Measurements from ENCODE around the gene VPS45.

Gene VPS45

DNA sequence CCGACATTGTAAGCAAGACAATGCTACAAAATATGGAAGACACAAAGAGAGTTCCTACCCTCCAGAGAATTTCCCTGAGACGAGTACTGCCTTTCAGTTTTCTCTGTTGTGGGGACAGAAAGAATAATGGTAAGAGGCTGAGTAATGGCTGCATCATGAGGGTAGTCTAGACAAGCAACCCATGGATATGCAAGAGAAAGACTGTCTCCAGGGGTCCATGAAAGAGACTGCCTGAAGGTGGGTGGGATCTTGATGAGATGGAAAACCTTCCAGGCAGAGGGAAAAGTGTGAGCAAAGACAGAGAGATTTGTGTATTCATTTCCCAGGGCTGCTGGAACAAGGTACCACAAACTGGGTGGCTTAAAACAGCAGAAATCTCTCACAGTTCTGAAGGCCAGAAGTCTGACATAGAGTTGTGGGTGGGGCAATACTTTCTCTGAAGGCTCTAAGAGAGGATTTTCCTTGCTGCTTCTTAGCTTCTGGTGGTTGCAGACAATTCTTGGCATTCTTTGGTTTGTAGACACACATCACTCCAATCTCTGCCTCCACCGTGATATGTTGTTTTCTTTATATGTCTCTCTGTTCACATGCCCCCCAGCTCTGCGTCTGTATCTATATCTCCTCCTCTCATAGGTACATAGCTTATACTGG is 126.9 kb downstream of the VPS45 start:
- no peak for DNase-seq (ENCODE audit: low read depth)

All from T-helper 22 cell (primary cell).